Measurements from ENCODE around the gene ATP8B4.

- TF ChIP-seq, protein P1, sequence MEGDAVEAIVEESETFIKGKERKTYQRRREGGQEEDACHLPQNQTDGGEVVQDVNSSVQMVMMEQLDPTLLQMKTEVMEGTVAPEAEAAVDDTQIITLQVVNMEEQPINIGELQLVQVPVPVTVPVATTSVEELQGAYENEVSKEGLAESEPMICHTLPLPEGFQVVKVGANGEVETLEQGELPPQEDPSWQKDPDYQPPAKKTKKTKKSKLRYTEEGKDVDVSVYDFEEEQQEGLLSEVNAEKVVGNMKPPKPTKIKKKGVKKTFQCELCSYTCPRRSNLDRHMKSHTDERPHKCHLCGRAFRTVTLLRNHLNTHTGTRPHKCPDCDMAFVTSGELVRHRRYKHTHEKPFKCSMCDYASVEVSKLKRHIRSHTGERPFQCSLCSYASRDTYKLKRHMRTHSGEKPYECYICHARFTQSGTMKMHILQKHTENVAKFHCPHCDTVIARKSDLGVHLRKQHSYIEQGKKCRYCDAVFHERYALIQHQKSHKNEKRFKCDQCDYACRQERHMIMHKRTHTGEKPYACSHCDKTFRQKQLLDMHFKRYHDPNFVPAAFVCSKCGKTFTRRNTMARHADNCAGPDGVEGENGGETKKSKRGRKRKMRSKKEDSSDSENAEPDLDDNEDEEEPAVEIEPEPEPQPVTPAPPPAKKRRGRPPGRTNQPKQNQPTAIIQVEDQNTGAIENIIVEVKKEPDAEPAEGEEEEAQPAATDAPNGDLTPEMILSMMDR (IDR thresholded peaks at IDR 0.05) = no peak
- TF ChIP-seq REST (IDR thresholded peaks at IDR 0.05; ENCODE audit: insufficient read depth in 1 of 2, low read depth in 2 of 2, low read length in 1 of 2) = no peak
Observed at GRCh38 chr15:49868348-49868747, 250.7 kb downstream of the ATP8B4 start.

Measured in Panc1 (cell line).